Naive thymus-derived CD4-positive, alpha-beta T cell (primary cell): ENCODE data around the gene GSTK1. TPM values are rescaled to one million over a fixed set of nuclear protein-coding genes. Genes with fewer than 3 reads are reported as not detected.
A peak's percentile ranks its signal among the peaks of the same experiment; 100 is the strongest.

Experiments
- ATAC-seq: fragments of 150-1000 bp; cut with Tn5 transposase; 2 replicates; pipeline ENCODE4 v1.10.0; 2021; ENCODE audit warnings: mild to moderate bottlenecking, moderate library complexity
- CTCF ChIA-PET: fragments of 350-600 bp; sonication (Branson Sonifier 250); formaldehyde crosslinking; loops from one replicate; lab custom pipeline; 2021; ENCODE audit warnings: antibody characterized with exemption; lab: Charles Lee
- POLR2A ChIA-PET: fragments of 350-600 bp; sonication (Branson Sonifier 250); formaldehyde crosslinking; loops from one replicate; lab custom pipeline; 2021; ENCODE audit warnings: antibody characterized with exemption, inconsistent platforms; lab: Charles Lee
- DNase-seq, 9 donors: peaks; one replicate each; pipeline versions ENCODE4 v3.0.0 to v3.0.0-alpha.2; 2020 to 2022; ENCODE audit warnings: mixed read lengths in 1 of 9
- H3K27ac ChIP-seq: one replicate; pipeline ENCODE4 v1.7.0; 2013; ENCODE audit warnings: mild to moderate bottlenecking, low read depth, low read length, moderate library complexity
- H3K27me3 ChIP-seq, 2 donors: one replicate each; pipeline ENCODE4 v1.7.0; 2013; ENCODE audit warnings: low read length in 2 of 2, mild to moderate bottlenecking in 2 of 2, moderate library complexity in 2 of 2; ENCODE audit not compliant: control insufficient read depth in 2 of 2, insufficient read depth in 2 of 2
- H3K36me3 ChIP-seq, 3 experiments: 1 replicate in 2 of 3; 2 replicates in 1 of 3; pipeline ENCODE4 v1.7.0; 2013; ENCODE audit warnings: low read length in 3 of 3, mild to moderate bottlenecking in 3 of 3, moderate library complexity in 1 of 3; ENCODE audit not compliant: insufficient read depth in 3 of 3, control insufficient read depth in 2 of 3
- H3K4me1 ChIP-seq, 2 donors: one replicate each; pipeline ENCODE4 v1.7.0; 2013; ENCODE audit warnings: low read length in 2 of 2, mild to moderate bottlenecking in 2 of 2, moderate library complexity in 1 of 2; ENCODE audit not compliant: control insufficient read depth in 2 of 2, insufficient read depth in 2 of 2
- H3K4me3 ChIP-seq: 2 replicates; pipeline ENCODE4 v1.7.0; 2013; ENCODE audit warnings: mild to moderate bottlenecking, low read length
- H3K9me3 ChIP-seq, 3 experiments: 1 replicate in 2 of 3; 2 replicates in 1 of 3; pipeline ENCODE4 v1.7.0; 2013; ENCODE audit warnings: low read length in 3 of 3; ENCODE audit not compliant: control insufficient read depth in 2 of 3
- H3K27ac Mint-ChIP-seq, 9 donors: one replicate each; pipeline ENCODE4 v1.8.0; 2020 to 2022; ENCODE audit warnings: mixed read lengths in 9 of 9, mild to moderate bottlenecking in 8 of 9, moderate library complexity in 5 of 9, inconsistent platforms in 2 of 9
- H3K27me3 Mint-ChIP-seq, 5 donors: one replicate each; pipeline ENCODE4 v1.8.0; 2021 to 2022; ENCODE audit warnings: mixed read lengths in 5 of 5, mild to moderate bottlenecking in 1 of 5
- H3K36me3 Mint-ChIP-seq, 5 donors: one replicate each; pipeline ENCODE4 v1.8.0; 2020 to 2022; ENCODE audit warnings: mixed read lengths in 5 of 5, mild to moderate bottlenecking in 3 of 5, inconsistent platforms in 1 of 5
- H3K4me1 Mint-ChIP-seq, 7 donors: one replicate each; pipeline ENCODE4 v1.8.0; 2020 to 2022; ENCODE audit warnings: mixed read lengths in 7 of 7, mild to moderate bottlenecking in 3 of 7, inconsistent platforms in 1 of 7
- H3K4me3 Mint-ChIP-seq, 10 donors: one replicate each; pipeline ENCODE4 v1.8.0; 2020 to 2022; ENCODE audit warnings: mild to moderate bottlenecking in 10 of 10, mixed read lengths in 10 of 10, moderate library complexity in 6 of 10, inconsistent platforms in 2 of 10
- H3K9me3 Mint-ChIP-seq, 11 donors: one replicate each; pipeline ENCODE4 v1.8.0; 2020 to 2022; ENCODE audit warnings: mixed read lengths in 11 of 11, mild to moderate bottlenecking in 4 of 11, inconsistent platforms in 1 of 11, moderate library complexity in 1 of 11
- intact Hi-C, 2 donors: fragments of 100-400 bp; cut with micrococcal nuclease; formaldehyde crosslinking; loops; one replicate each; pipeline ENCODE4 v1.15.1; 2023
- polyA plus RNA-seq, 2 donors: library from polyadenylated mRNA; unstranded; fragments of 300-500 nt; fragmentation: Illumina TruSeq; gene quantifications; one replicate each; pipeline ENCODE4 v1.2.3, GENCODE V29; 2021
- total RNA-seq, 6 experiments: library from RNA in 5 of 6; stranded (reverse) in 5 of 6; gene quantifications; 1 replicate in 5 of 6; 2 replicates in 1 of 6; pipeline ENCODE4 v1.2.3 and lab custom pipeline; 2021 to 2026

The GSTK1 gene
- total and polyA plus RNA-seq, 7 experiments from 2014 or later: 253 to 470 (median 326) TPM

GRCh38 chr7:143279186-143280098, 16.2 kb downstream of the GSTK1 start:
- intact Hi-C loops: loop anchor here (1.0 to 2.0 kb wide), 2 partner anchors 9 to 17 kb away; partner anchors contain the start of genes GSTK1 (in 2 of the 2) and CASP2 (in 1 of the 2)

GRCh38 chr7:143280160-143280559, 16.9 kb downstream of the GSTK1 start:
- H3K9me3 ChIP-seq: no peaks in the 10 kb centered on the region
- Mint-ChIP-seq H3K4me1 (peaks cover 20 to 44% (median 39%) of the 10 kb centered on the region in 7 donors), H3K4me3 (peak overlapping the region; percentile 29 to 85 (median 75)), H3K27ac (peak overlapping the region; percentile 46 to 94 (median 85)), H3K9me3 (no peaks in the 10 kb centered on the region), H3K27me3 (no peaks in the 10 kb centered on the region), H3K36me3 (no peaks in the 10 kb centered on the region)
- peak overlapping the region; percentile 42 for H3K4me3 ChIP-seq
- CTCF ChIA-PET: interaction anchor here (0.6 to 3.0 kb wide), 9 partner anchors 20 to 801 kb away, joined by 3 to 18 read pairs (median 3); no protein-coding TSS in a partner anchor
- no peaks in the 10 kb centered on the region for H3K27me3 ChIP-seq
- POLR2A ChIA-PET: interaction anchor here (0.7 to 10.4 kb wide), 10 partner anchors 8 to 100 kb away, joined by 3 to 115 read pairs (median 6); partner anchors contain the start of genes CASP2 and GSTK1
- intact Hi-C loops: no loop called here
- H3K4me1 ChIP-seq: peaks cover 5 to 31% of the 10 kb centered on the region in 2 donors
- DNase-seq (peak in 1 of 9 donors; percentile 15), ATAC-seq (peak; percentile 5)
- H3K27ac ChIP-seq: peak overlapping the region; percentile 59
- no peaks in the 10 kb centered on the region for H3K36me3 ChIP-seq

More at GRCh38 chr7:143279186-143280098, 16.2 kb downstream of the GSTK1 start:
- no peaks in the 10 kb centered on the region for H3K9me3 Mint-ChIP-seq
- CTCF ChIA-PET: interaction anchor here (0.6 to 3.0 kb wide), 10 partner anchors 21 to 800 kb away, joined by 3 to 18 read pairs (median 3); no protein-coding TSS in a partner anchor
- peak; percentile 83 for ATAC-seq
- H3K27me3 Mint-ChIP-seq: no peaks in the 10 kb centered on the region
- no peaks in the 10 kb centered on the region for H3K36me3 ChIP-seq
- peak overlapping the region; percentile 42 for H3K4me3 ChIP-seq
- H3K27me3 ChIP-seq: no peaks in the 10 kb centered on the region
- H3K4me1 Mint-ChIP-seq: peaks cover 19 to 42% (median 38%) of the 10 kb centered on the region in 7 donors
- POLR2A ChIA-PET: interaction anchor here (0.6 to 10.4 kb wide), 12 partner anchors 8 to 101 kb away, joined by 3 to 115 read pairs (median 5); partner anchors contain the start of genes CASP2 and GSTK1
- peak in 6 of 9 donors; percentile 32 to 57 (median 40) for DNase-seq
- peak overlapping the region; percentile 59 for H3K27ac ChIP-seq
- H3K36me3 Mint-ChIP-seq: no peaks in the 10 kb centered on the region
- H3K27ac Mint-ChIP-seq: peak overlapping the region; percentile 46 to 94 (median 85)
- peak overlapping the region; percentile 29 to 85 (median 75) for H3K4me3 Mint-ChIP-seq
- no peaks in the 10 kb centered on the region for H3K9me3 ChIP-seq
- H3K4me1 ChIP-seq: peaks cover 5 to 31% of the 10 kb centered on the region in 2 donors

DNA sequence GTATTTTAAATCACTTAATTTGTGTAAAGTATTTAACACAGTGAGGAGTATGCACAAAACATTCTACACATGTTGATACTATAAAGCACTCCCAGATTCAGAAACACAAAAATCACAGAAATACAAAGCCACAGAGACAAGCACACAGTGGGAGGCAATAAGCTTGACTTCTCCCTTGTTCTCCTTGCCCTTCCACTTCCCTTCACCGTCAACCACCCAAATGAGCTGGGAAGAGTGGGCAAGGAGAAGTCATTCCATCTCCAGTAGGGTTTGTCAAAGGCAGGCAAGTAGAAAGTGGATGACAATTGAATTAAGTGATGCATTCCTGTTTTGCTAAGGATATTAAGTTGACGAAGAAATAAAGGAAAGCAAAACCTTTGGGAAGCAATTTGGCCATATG, 17.3 kb downstream of the GSTK1 start:
- CTCF ChIA-PET: interaction anchor here (0.5 to 3.0 kb wide), 5 partner anchors 20 to 100 kb away, joined by 3 to 18 read pairs (median 3); no protein-coding TSS in a partner anchor
- Mint-ChIP-seq H3K4me3 (peak overlapping the region in 9 of 10 donors; percentile 29 to 85 (median 76)), H3K27me3 (no peaks in the 10 kb centered on the region), H3K9me3 (no peaks in the 10 kb centered on the region), H3K36me3 (no peaks in the 10 kb centered on the region), H3K4me1 (peaks cover 24 to 48% (median 41%) of the 10 kb centered on the region in 7 donors), H3K27ac (peak overlapping the region; percentile 43 to 94 (median 85))
- POLR2A ChIA-PET: interaction anchor here (1.5 to 10.4 kb wide), 7 partner anchors 7 to 100 kb away, joined by 4 to 115 read pairs (median 8); partner anchors contain the start of genes CASP2 and GSTK1
- Histone ChIP-seq H3K4me3 (no peak overlapping the region), H3K27me3 (no peaks in the 10 kb centered on the region), H3K27ac (no peak overlapping the region), H3K36me3 (no peaks in the 10 kb centered on the region), H3K4me1 (peaks cover 5 to 31% of the 10 kb centered on the region in 2 donors), H3K9me3 (no peaks in the 10 kb centered on the region)
- ATAC-seq (no peak), DNase-seq (no peak)
- intact Hi-C loops: no loop called here

- DNase-seq: no peak
- Mint-ChIP-seq H3K27me3 (no peaks in the 10 kb centered on the region), H3K36me3 (no peaks in the 10 kb centered on the region), H3K4me3 (no peak overlapping the region), H3K27ac (peak overlapping the region in 2 of 9 donors; percentile 3 to 84), H3K9me3 (no peaks in the 10 kb centered on the region), H3K4me1 (peaks cover 24 to 49% (median 41%) of the 10 kb centered on the region in 7 donors)
- ATAC-seq: no peak
- ChIA-PET CTCF (interaction anchor here (1.0 to 2.4 kb wide), 2 partner anchors 41 to 126 kb away, joined by 3 to 9 read pairs; no protein-coding TSS in a partner anchor), POLR2A (interaction anchor here (0.9 to 10.4 kb wide), 3 partner anchors 14 to 32 kb away, joined by 3 to 115 read pairs (median 8); partner anchors contain the start of gene GSTK1)
- Histone ChIP-seq H3K36me3 (no peaks in the 10 kb centered on the region), H3K4me3 (no peak overlapping the region), H3K27ac (no peak overlapping the region), H3K4me1 (peaks cover 5 to 31% of the 10 kb centered on the region in 2 donors), H3K27me3 (no peaks in the 10 kb centered on the region), H3K9me3 (no peaks in the 10 kb centered on the region)
- intact Hi-C loops: no loop called here
Observed at GRCh38 chr7:143281529-143281928, 18.3 kb downstream of the GSTK1 start.

DNA sequence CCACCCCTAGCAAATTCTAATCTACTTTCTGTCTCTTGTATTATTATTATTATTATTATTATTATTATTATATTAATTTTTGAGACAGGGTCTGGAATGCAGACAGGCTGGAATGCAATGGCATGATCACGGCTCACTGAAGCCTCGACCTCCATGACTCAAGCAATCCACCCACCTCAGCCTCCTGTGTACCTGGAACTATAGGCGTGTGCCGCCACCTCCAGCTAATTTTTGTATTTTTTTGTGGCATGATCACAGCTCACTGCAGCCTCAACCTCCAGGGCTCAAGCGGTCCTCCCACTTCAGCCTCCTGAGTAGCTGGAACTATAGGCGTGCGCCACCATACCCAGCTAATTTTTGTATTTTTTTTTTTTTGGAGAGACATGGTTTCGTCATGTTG, 18.9 kb downstream of the GSTK1 start:
- Mint-ChIP-seq H3K4me1 (peaks cover 24 to 54% (median 46%) of the 10 kb centered on the region in 7 donors), H3K27me3 (no peaks in the 10 kb centered on the region), H3K4me3 (no peak overlapping the region), H3K27ac (peak overlapping the region in 2 of 9 donors; percentile 38 to 84), H3K36me3 (peaks cover 0 to 4% (median 0%) of the 10 kb centered on the region in 5 donors), H3K9me3 (peaks cover 0 to 3% (median 0%) of the 10 kb centered on the region in 11 donors)
- ATAC-seq: no peak
- no peak for DNase-seq
- H3K9me3 ChIP-seq: no peaks in the 10 kb centered on the region
- no peaks in the 10 kb centered on the region for H3K27me3 ChIP-seq
- CTCF ChIA-PET: interaction anchor here (1.0 to 2.4 kb wide), 2 partner anchors 41 to 126 kb away, joined by 3 to 9 read pairs; no protein-coding TSS in a partner anchor
- POLR2A ChIA-PET: interaction anchor here (0.6 to 10.4 kb wide), 6 partner anchors 10 to 33 kb away, joined by 3 to 115 read pairs (median 5); partner anchors contain the start of gene GSTK1
- H3K4me3 ChIP-seq: no peak overlapping the region
- H3K27ac ChIP-seq: no peak overlapping the region
- H3K4me1 ChIP-seq: peaks cover 5 to 31% of the 10 kb centered on the region in 2 donors
- intact Hi-C loops: no loop called here
- H3K36me3 ChIP-seq: no peaks in the 10 kb centered on the region

- Mint-ChIP-seq H3K27ac (peak overlapping the region in 8 of 9 donors; percentile 6 to 69 (median 26)), H3K4me1 (peaks cover 28 to 62% (median 55%) of the 10 kb centered on the region in 7 donors), H3K9me3 (peaks cover 0 to 4% (median 0%) of the 10 kb centered on the region in 11 donors), H3K27me3 (no peaks in the 10 kb centered on the region), H3K4me3 (peak overlapping the region in 4 of 10 donors; percentile 18 to 30 (median 26)), H3K36me3 (peaks cover 0 to 7% (median 0%) of the 10 kb centered on the region in 5 donors)
- H3K9me3 ChIP-seq: no peaks in the 10 kb centered on the region
- peaks cover 0 to 2% (median 0%) of the 10 kb centered on the region in 3 experiments for H3K36me3 ChIP-seq
- no peak overlapping the region for H3K27ac ChIP-seq
- no peak for DNase-seq
- ChIA-PET POLR2A (interaction anchor here (0.8 to 1.9 kb wide), 5 partner anchors 11 to 43 kb away, joined by 3 to 8 read pairs (median 4); no protein-coding TSS in a partner anchor), CTCF (interaction anchor here (1.0 to 2.4 kb wide), 3 partner anchors 14 to 42 kb away, joined by 3 to 9 read pairs (median 8); no protein-coding TSS in a partner anchor)
- peaks cover 10 to 38% of the 10 kb centered on the region in 2 donors for H3K4me1 ChIP-seq
- no peaks in the 10 kb centered on the region for H3K27me3 ChIP-seq
- intact Hi-C loops: no loop called here
- ATAC-seq: no peak
- H3K4me3 ChIP-seq: no peak overlapping the region
Observed at GRCh38 chr7:143283381-143283780, 20.1 kb downstream of the GSTK1 start.
